GM12878 (cell line): Measurements from ENCODE around the gene MAN2A1. TPM values are rescaled to one million over a fixed set of nuclear protein-coding genes. Genes with fewer than 3 reads are reported as not detected.

Source experiments
- ATAC-seq: fragments of 200-7000 bp; cut with Tn5 transposase; 3 replicates; pipeline ENCODE4 v1.9.1; 2020; ENCODE audit warnings: mild to moderate bottlenecking, moderate library complexity
- BruUV-seq: library from RNA; stranded (reverse); fragments of 400-500 nt; replicated peaks from 2 replicates; lab custom pipeline; 2021; lab: Mats Ljungman, UMichigan
- CTCF ChIA-PET: fragments of 300-600 bp; sonication (Branson Sonifier 250); formaldehyde crosslinking; extraction: SDS; loops from one replicate; lab custom pipeline; 2021; ENCODE audit warnings: inconsistent platforms; lab: Yijun Ruan, JAX
- POLR2A ChIA-PET: fragments of 350-600 bp; formaldehyde crosslinking; extraction: SDS; loops from one replicate; lab custom pipeline; 2021; ENCODE audit warnings: inconsistent platforms; lab: Charles Lee
- RAD21 ChIA-PET: fragments of 300-600 bp; sonication (Branson Sonifier 250); formaldehyde crosslinking; loops from one replicate; lab custom pipeline; 2023; ENCODE audit warnings: antibody characterized with exemption; ENCODE audit not compliant: unreplicated experiment; lab: Charles Lee
- SMC1A ChIA-PET: fragments of 300-600 bp; sonication (Branson Sonifier 250); formaldehyde crosslinking; loops from one replicate; lab custom pipeline; 2023; ENCODE audit not compliant: unreplicated experiment, uncharacterized antibody; lab: Charles Lee
- DNase-seq: peaks from one replicate; pipeline ENCODE4 v3.0.0-alpha.2; 2011; ENCODE audit warnings: low read depth, low spot score
- FAIRE-seq: peaks from 3 replicates; lab custom pipeline; 2011; peaks lifted over from hg19 to GRCh38; lab: Jason Lieb, UNC
- H2AFZ ChIP-seq: 2 replicates; pipeline ENCODE4 v1.6.0; 2011; ENCODE audit warnings: low read depth, low read length, control low read depth; ENCODE audit not compliant: control insufficient read depth
- H3K27ac ChIP-seq: 2 replicates; pipeline ENCODE4 v1.5.1; 2011; ENCODE audit warnings: control low read depth; ENCODE audit not compliant: control insufficient read depth, insufficient read depth
- H3K27me3 ChIP-seq, 2 experiments: replicated peaks in 1 of 2; 2 replicates each; pipeline versions ENCODE4 v1.6.0 to v1.6.1; 2011; ENCODE audit warnings: low read length in 1 of 2; ENCODE audit not compliant: control insufficient read depth in 2 of 2, insufficient read depth in 2 of 2
- H3K36me3 ChIP-seq, 2 experiments: 2 replicates each; pipeline ENCODE4 v1.5.1; 2011; ENCODE audit warnings: low read length in 1 of 2; ENCODE audit not compliant: control insufficient read depth in 2 of 2, insufficient read depth in 2 of 2
- H3K4me1 ChIP-seq: 2 replicates; pipeline ENCODE4 v1.6.1; 2011; ENCODE audit warnings: mild to moderate bottlenecking, low read length, moderate library complexity, mixed read lengths; ENCODE audit not compliant: control insufficient read depth, insufficient read depth
- H3K4me2 ChIP-seq: 2 replicates; pipeline ENCODE4 v1.6.0; 2011; ENCODE audit warnings: control low read depth; ENCODE audit not compliant: control insufficient read depth, insufficient read depth
- H3K4me3 ChIP-seq: fragments of 200-600 bp; sonication (generic); 2 replicates; pipeline ENCODE4 v1.5.1; 2016
- H3K79me2 ChIP-seq: 2 replicates; pipeline ENCODE4 v1.6.0; 2011; ENCODE audit warnings: low read length; ENCODE audit not compliant: control insufficient read depth, insufficient read depth
- H3K9ac ChIP-seq: 2 replicates; pipeline ENCODE4 v1.8.0; 2011; ENCODE audit warnings: low read length, control low read depth, mixed read lengths; ENCODE audit not compliant: control insufficient read depth, insufficient read depth
- H3K9me3 ChIP-seq: replicated peaks from 3 replicates; pipeline ENCODE4 v1.5.1; 2011; ENCODE audit warnings: mild to moderate bottlenecking, low read length; ENCODE audit not compliant: control insufficient read depth, insufficient read depth
- H4K20me1 ChIP-seq: 2 replicates; pipeline ENCODE4 v1.6.0; 2011; ENCODE audit not compliant: control insufficient read depth, insufficient read depth
- ASH2L ChIP-seq: fragments of 300-600, 200-600 bp; sonication (generic); IDR thresholded peaks from 2 replicates; pipeline ENCODE4 v1.6.1; 2017; ENCODE audit warnings: low read depth, mild to moderate bottlenecking, borderline replicate concordance
- CHD2 ChIP-seq: IDR thresholded peaks from 2 replicates; pipeline ENCODE4 v1.6.1; 2011; ENCODE audit warnings: low read depth, low read length, improper control_type of control experiment, borderline replicate concordance
- CHD4 ChIP-seq: fragments of 200-600 bp; sonication (generic); IDR thresholded peaks from 2 replicates; pipeline ENCODE4 v1.6.1; 2016; ENCODE audit warnings: mild to moderate bottlenecking
- FOS ChIP-seq: IDR thresholded peaks from 3 replicates; pipeline ENCODE4 v1.6.1; 2011; ENCODE audit warnings: borderline replicate concordance; ENCODE audit not compliant: insufficient read length; ENCODE audit errors: extremely low read depth
- HDAC6 ChIP-seq: fragments of 200-600 bp; sonication (generic); IDR thresholded peaks from one replicate; pipeline ENCODE4 v1.8.0; 2017; ENCODE audit warnings: antibody characterized with exemption; ENCODE audit not compliant: unreplicated experiment
- NR2C1 ChIP-seq: fragments of 450-650 bp; IDR thresholded peaks from 2 replicates; pipeline ENCODE4 v1.6.1; 2017; ENCODE audit warnings: antibody characterized with exemption, mild to moderate bottlenecking, moderate library complexity
- NR2C2 ChIP-seq: IDR thresholded peaks from 2 replicates; pipeline ENCODE4 v1.6.1; 2011; ENCODE audit warnings: borderline replicate concordance, low read depth; ENCODE audit not compliant: control insufficient read depth, insufficient read length
- RBBP5 ChIP-seq: fragments of 200-600 bp; sonication (generic); conservative IDR thresholded peaks from 2 replicates; pipeline ENCODE4 v1.6.1; 2016
- SMAD1 ChIP-seq: fragments of 450-650 bp; IDR thresholded peaks from 2 replicates; pipeline ENCODE4 v1.6.1; 2018; ENCODE audit warnings: mild to moderate bottlenecking, low read depth; ENCODE audit not compliant: partially characterized antibody
- SUZ12 ChIP-seq: fragments of 200-600 bp; sonication (generic); IDR thresholded peaks from one replicate; pipeline ENCODE4 v1.6.1; 2018; ENCODE audit warnings: antibody characterized with exemption, mild to moderate bottlenecking; ENCODE audit not compliant: unreplicated experiment
- TCF12 ChIP-seq: IDR thresholded peaks from 2 replicates; pipeline ENCODE4 v1.6.1; 2011; ENCODE audit warnings: low read depth, mild to moderate bottlenecking, low read length
- ZNF274 ChIP-seq: IDR thresholded peaks from one replicate; pipeline ENCODE4 v1.8.0; 2011; ENCODE audit not compliant: insufficient read length, insufficient read depth
- WGBS: methylation state at CpG from one replicate; pipeline ENCODE4 v1.1.6; 2016; ENCODE audit warnings: low lambda C conversion rate; ENCODE audit not compliant: insufficient replicate concordance, insufficient coverage; ENCODE audit errors: missing lambda C conversion rate; 5-methylcytosine and 5-hydroxymethylcytosine counted together
- in situ Hi-C: fragments of 300-500 bp; cut with MboI; formaldehyde crosslinking; loops from 9 replicates; pipeline ENCODE4 v1.14.3; 2018; ENCODE audit warnings: mixed read lengths
- intact Hi-C: fragments of 100-400 bp; cut with micrococcal nuclease; formaldehyde crosslinking; loops from one replicate; pipeline ENCODE4 v1.14.2; 2022; ENCODE audit not compliant: unreplicated experiment
- polyA plus RNA-seq, 11 experiments: library from polyadenylated mRNA; depleted of rRNA in 4 of 11; unstranded in 6 of 11; stranded (reverse) in 5 of 11; fragments of >200 nt; fragmentation: Nextera tagmentation in 4 of 11; fragmentation: Illumina TruSeq in 1 of 11; extraction: Ambion mirVana in 4 of 11; extraction: Trizol in 1 of 11; gene quantifications; 1 replicate in 1 of 11; 2 replicates in 10 of 11; pipeline versions ENCODE4 v1.2.1 to v1.2.3, GENCODE V29; 2011 to 2016; ENCODE audit warnings: inconsistent platforms in 2 of 11, missing spikeins in 2 of 11, low read depth in 1 of 11
- total RNA-seq, 4 experiments: library from RNA; depleted of rRNA in 3 of 4; stranded (reverse); fragments of >200 nt in 3 of 4; fragmentation: Illumina TruSeq in 1 of 4; extraction: Trizol in 1 of 4; gene quantifications; 2 replicates each; pipeline versions ENCODE4 v1.2.1 to v1.2.3, GENCODE V29; 2013 to 2021
- TF ChIP-seq, protein P1 (sequence below): fragments of 450-650 bp; IDR thresholded peaks from 2 replicates; pipeline ENCODE4 v1.6.1; 2018; ENCODE audit warnings: borderline replicate concordance, mild to moderate bottlenecking; ENCODE audit not compliant: partially characterized antibody

MAN2A1 gene
- total and polyA plus RNA-seq, 10 of the 15 experiments (the other 5 are each of a cell fraction or from before 2014, with no cell fraction given), result 4.2 to 27.9 (median 10.5) TPM

DNA sequence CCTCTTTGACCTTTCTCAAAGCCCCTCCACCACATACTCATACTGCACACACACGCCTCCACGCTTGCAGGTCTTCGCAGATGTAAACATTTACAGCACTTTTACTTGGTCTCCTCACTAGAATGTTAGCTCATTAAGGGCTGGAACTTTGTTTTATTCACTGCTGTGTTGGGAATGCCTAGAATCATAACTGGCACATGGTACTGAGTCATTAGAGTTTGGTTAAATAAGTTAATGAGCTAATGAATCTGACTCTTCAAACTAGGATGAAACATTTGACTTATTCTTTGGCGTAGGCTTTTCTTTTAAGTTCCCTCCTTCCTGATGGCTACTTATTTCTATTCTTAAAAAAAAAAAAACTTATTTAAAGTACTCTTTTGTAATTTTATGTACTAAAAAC is 28.9 kb downstream of the MAN2A1 start:
- ATAC-seq (no peak), DNase-seq (no peak), FAIRE-seq (no peak)
- CTCF ChIA-PET, result interaction anchor here (0.9 to 1.0 kb wide), 2 partner anchors 21 to 27 kb away, joined by 3 to 4 read pairs; no protein-coding TSS in a partner anchor
- Histone ChIP-seq H4K20me1 (no peaks in the 10 kb centered on the region), H3K36me3 (peaks cover 0 to 1% of the 10 kb centered on the region in 2 experiments; a peak in 1 of 4 replicates), H3K9me3 (no peaks in the 10 kb centered on the region), H3K27ac (no peak overlapping the region), H3K27me3 (no peaks in the 10 kb centered on the region), H3K9ac (no peak overlapping the region), H2AFZ (no peak overlapping the region), H3K4me3 (no peak overlapping the region), H3K79me2 (no peaks in the 10 kb centered on the region), H3K4me2 (no peak overlapping the region), H3K4me1 (no peaks in the 10 kb centered on the region)
- TF ChIP-seq CHD4, result no peak
- no peak for TF ChIP-seq CHD2
- no peak for TF ChIP-seq TCF12
- no peak for TF ChIP-seq ASH2L
- TF ChIP-seq SUZ12, result no peak
- TF ChIP-seq ZNF274, result no peak
- no peak for TF ChIP-seq RBBP5
- no peak for TF ChIP-seq HDAC6
- POLR2A ChIA-PET, result interaction anchor here (0.6 kb wide), 1 partner anchor 177 kb away, joined by 4 read pairs; no protein-coding TSS in a partner anchor
- WGBS, result 99% methylated on average over 4 of the region's 4 CpGs
- BruUV-seq, result no TSS peak
- in situ Hi-C loops (no loop called here), intact Hi-C loops (no loop called here)
- RAD21 ChIA-PET, result no interaction called here
- SMC1A ChIA-PET, result interaction anchor here (0.8 to 1.0 kb wide), 3 partner anchors 11 to 27 kb away, joined by 3 read pairs; no protein-coding TSS in a partner anchor

DNA sequence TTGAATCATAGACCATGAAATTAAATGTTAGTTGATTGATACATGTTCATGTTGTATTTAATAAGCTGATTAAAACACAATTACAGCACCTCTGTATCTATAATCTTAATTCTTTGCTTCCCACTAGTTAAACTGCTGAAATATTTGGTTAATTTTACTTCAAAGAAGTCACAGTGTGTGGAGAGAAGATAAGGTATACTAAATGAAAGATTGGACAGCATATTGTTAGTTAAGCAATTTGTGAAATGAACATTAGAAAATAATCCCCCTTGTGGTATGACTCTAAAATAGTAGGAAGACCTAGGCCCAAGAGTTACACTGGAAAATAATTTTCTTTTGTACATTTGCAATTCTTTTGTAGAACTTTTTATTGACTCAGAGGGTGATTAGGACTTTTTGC is 30.3 kb downstream of the MAN2A1 start:
- ChIA-PET POLR2A (no interaction called here), RAD21 (interaction anchor here (1.4 kb wide), 1 partner anchor 24 kb away, joined by 3 read pairs; no protein-coding TSS in a partner anchor), SMC1A (interaction anchor here (1.0 kb wide), 1 partner anchor 24 kb away, joined by 3 read pairs; no protein-coding TSS in a partner anchor), CTCF (interaction anchor here (1.0 kb wide), 1 partner anchor 23 kb away, joined by 3 read pairs; no protein-coding TSS in a partner anchor)
- Histone ChIP-seq H2AFZ (no peak overlapping the region), H3K27ac (no peak overlapping the region), H4K20me1 (no peaks in the 10 kb centered on the region), H3K4me1 (no peaks in the 10 kb centered on the region), H3K9me3 (no peaks in the 10 kb centered on the region), H3K4me3 (no peak overlapping the region), H3K79me2 (no peaks in the 10 kb centered on the region), H3K27me3 (no peaks in the 10 kb centered on the region), H3K4me2 (no peak overlapping the region), H3K9ac (no peak overlapping the region), H3K36me3 (peaks cover 0 to 1% of the 10 kb centered on the region in 2 experiments; a peak in 1 of 4 replicates)
- FAIRE-seq (no peak), DNase-seq (no peak), ATAC-seq (no peak)
- TF ChIP-seq, protein P1, sequence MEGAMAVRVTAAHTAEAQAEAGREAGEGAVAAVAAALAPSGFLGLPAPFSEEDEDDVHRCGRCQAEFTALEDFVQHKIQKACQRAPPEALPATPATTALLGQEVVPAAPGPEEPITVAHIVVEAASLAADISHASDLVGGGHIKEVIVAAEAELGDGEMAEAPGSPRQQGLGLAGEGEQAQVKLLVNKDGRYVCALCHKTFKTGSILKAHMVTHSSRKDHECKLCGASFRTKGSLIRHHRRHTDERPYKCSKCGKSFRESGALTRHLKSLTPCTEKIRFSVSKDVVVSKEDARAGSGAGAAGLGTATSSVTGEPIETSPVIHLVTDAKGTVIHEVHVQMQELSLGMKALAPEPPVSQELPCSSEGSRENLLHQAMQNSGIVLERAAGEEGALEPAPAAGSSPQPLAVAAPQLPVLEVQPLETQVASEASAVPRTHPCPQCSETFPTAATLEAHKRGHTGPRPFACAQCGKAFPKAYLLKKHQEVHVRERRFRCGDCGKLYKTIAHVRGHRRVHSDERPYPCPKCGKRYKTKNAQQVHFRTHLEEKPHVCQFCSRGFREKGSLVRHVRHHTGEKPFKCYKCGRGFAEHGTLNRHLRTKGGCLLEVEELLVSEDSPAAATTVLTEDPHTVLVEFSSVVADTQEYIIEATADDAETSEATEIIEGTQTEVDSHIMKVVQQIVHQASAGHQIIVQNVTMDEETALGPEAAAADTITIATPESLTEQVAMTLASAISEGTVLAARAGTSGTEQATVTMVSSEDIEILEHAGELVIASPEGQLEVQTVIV, result no peak
- TF ChIP-seq SMAD1 (no peak), FOS (no peak), NR2C2 (no peak), NR2C1 (no peak)
- no TSS peak for BruUV-seq
- intact Hi-C loops, result no loop called here
- in situ Hi-C loops, result no loop called here
